HEK293T (cell line): ENCODE results near the gene CTDSPL.

Source experiments
- ARNT ChIP-seq: fragments of 450-650 bp; IDR thresholded peaks from 2 replicates; pipeline ENCODE4 v1.6.1; 2017; ENCODE audit warnings: mild to moderate bottlenecking
- BHLHE40 ChIP-seq: fragments of 450-650 bp; IDR thresholded peaks from 2 replicates; pipeline ENCODE4 v1.6.1; 2016; ENCODE audit warnings: mild to moderate bottlenecking, moderate library complexity, borderline replicate concordance
- CTBP1 ChIP-seq: fragments of 450-650 bp; IDR thresholded peaks from 2 replicates; pipeline ENCODE4 v1.6.1; 2016; ENCODE audit warnings: borderline replicate concordance
- ELF4 ChIP-seq: fragments of 450-650 bp; IDR thresholded peaks from 2 replicates; pipeline ENCODE4 v1.6.1; 2017; ENCODE audit warnings: antibody characterized with exemption
- FOXM1 ChIP-seq: fragments of 450-650 bp; IDR thresholded peaks from 2 replicates; pipeline ENCODE4 v1.6.1; 2017; ENCODE audit warnings: mild to moderate bottlenecking, borderline replicate concordance
- HDGF ChIP-seq: fragments of 450-650 bp; IDR thresholded peaks from 2 replicates; pipeline ENCODE4 v1.6.1; 2017; ENCODE audit warnings: antibody characterized with exemption, borderline replicate concordance
- LEF1 ChIP-seq: fragments of 450-650 bp; IDR thresholded peaks from 2 replicates; pipeline ENCODE4 v1.6.1; 2017; ENCODE audit warnings: mild to moderate bottlenecking, borderline replicate concordance
- NFRKB ChIP-seq: fragments of 450-650 bp; IDR thresholded peaks from 2 replicates; pipeline ENCODE4 v1.6.1; 2016; ENCODE audit warnings: mild to moderate bottlenecking, moderate library complexity
- PKNOX1 ChIP-seq: fragments of 450-650 bp; IDR thresholded peaks from 2 replicates; pipeline ENCODE4 v1.6.1; 2016
- SP1 ChIP-seq: fragments of 450-650 bp; IDR thresholded peaks from 2 replicates; pipeline ENCODE4 v1.6.1; 2017
- TARDBP ChIP-seq: fragments of 450-650 bp; IDR thresholded peaks from 2 replicates; pipeline ENCODE4 v1.6.1; 2016

GRCh38 chr3:37968199-37968598 lies 106.5 kb downstream of the CTDSPL start:
- TF ChIP-seq BHLHE40 = no peak
- no peak for TF ChIP-seq HDGF
- TF ChIP-seq TARDBP = no peak
- no peak for TF ChIP-seq PKNOX1
- TF ChIP-seq ARNT = no peak
- no peak for TF ChIP-seq FOXM1
- TF ChIP-seq CTBP1 = no peak
- TF ChIP-seq SP1 = no peak
- TF ChIP-seq NFRKB = no peak
- no peak for TF ChIP-seq ELF4
- no peak for TF ChIP-seq LEF1
